H1 (cell line): Measurements from ENCODE around the gene MRPS5. TPM values are rescaled to one million over a fixed set of nuclear protein-coding genes. Genes with fewer than 3 reads are reported as not detected.

Experiments
- CTCF ChIP-seq, 3 experiments: IDR thresholded peaks; 1 replicate in 2 of 3; 2 replicates in 1 of 3; pipeline versions ENCODE4 v1.5.1 to v1.6.1; 2011; ENCODE audit warnings: low read length in 3 of 3, mild to moderate bottlenecking in 3 of 3, inconsistent platforms in 2 of 3, low read depth in 1 of 3, moderate library complexity in 1 of 3; ENCODE audit not compliant: insufficient read depth in 1 of 3; ENCODE audit errors: control extremely low read depth in 1 of 3
- SRF ChIP-seq: IDR thresholded peaks from 2 replicates; pipeline ENCODE4 v1.6.1; 2011; ENCODE audit warnings: mild to moderate bottlenecking, low read depth, low read length, moderate library complexity
- polyA plus RNA-seq, 7 experiments: library from polyadenylated mRNA; depleted of rRNA in 3 of 7; stranded (reverse) in 5 of 7; unstranded in 2 of 7; fragments of >200 nt in 5 of 7; fragments of 200-250 nt in 2 of 7; gene quantifications; 1 replicate in 5 of 7; 2 replicates in 1 of 7; 4 replicates in 1 of 7; pipeline versions ENCODE4 v1.2.1 to v1.2.3, GENCODE V29; 2011 to 2013; ENCODE audit warnings: missing spikeins in 2 of 7, mixed read lengths in 2 of 7
- total RNA-seq: library from RNA; stranded (reverse); fragmentation: NEBNext Ultra II Directional; extraction: Animal tissue kit (Norgen Biotek cat#: 25700); gene quantifications from 2 replicates; pipeline ENCODE4 v1.2.1, GENCODE V29; 2021

Gene MRPS5
- total and polyA plus RNA-seq, 2 of the 8 experiments (the other 6 are each of a cell fraction or from before 2014, with no cell fraction given) = 36.7 to 53.0 TPM

DNA sequence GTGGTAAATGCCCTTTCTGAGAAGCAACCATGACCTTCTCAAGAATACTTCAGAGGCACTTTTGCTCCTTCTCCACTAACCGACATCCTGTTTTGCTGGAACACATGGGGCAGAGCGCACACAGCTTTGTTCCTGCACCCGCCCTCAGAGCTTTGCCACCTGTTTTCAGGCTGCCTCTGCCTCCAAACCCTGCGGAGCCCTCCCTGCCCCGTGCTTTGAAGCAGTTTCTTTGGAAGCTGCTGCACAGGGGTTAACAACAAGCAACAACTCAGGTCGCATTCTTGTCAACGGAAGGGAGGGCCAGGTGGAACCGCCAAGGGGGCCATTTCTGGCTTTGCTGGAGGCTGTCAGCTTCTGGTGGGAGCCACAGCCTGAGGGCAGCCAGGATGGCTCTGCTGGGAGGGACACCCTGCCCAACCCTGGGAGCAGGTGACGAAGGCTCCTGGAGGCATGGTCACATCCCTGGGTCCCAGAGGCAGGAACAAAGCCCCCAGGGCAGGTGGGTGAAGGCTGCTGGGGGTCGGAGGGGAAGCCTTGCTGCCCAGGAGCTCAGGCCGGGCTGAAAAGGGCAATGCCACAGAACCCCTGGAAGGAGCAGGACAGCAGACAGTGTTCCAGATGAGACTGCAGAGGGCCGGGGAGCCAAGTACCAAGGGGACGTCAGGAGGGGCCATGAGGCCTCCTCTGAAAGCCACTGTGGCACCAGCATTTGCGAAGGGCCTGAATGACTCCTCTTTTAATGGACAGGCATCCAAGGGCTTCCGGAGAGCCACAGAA lies 46.8 kb downstream of the MRPS5 start (continued):
- TF ChIP-seq CTCF (IDR thresholded peaks at IDR 0.05; ENCODE audit: control extremely low read depth in 1 of 3, insufficient read depth in 1 of 3, low read depth in 1 of 3, low read length in 3 of 3) (no peak), SRF (no peak)
